Stimulated activated naive CD8-positive, alpha-beta T cell treated with anti-CD3 and anti-CD28 coated beads, Interleukin-15, Interleukin-2, amounts not matched to agents 100 ng/mL and 50 ng/mL, for 24 hours (primary cell): ENCODE measurements around the gene CCDC124.
A peak's percentile ranks its signal among the peaks of the same experiment; 100 is the strongest.

Experiments used
- H3K27ac Mint-ChIP-seq: one replicate; pipeline ENCODE4 v1.8.0; 2021; ENCODE audit warnings: mild to moderate bottlenecking, mixed read lengths
- H3K27me3 Mint-ChIP-seq: one replicate; pipeline ENCODE4 v1.8.0; 2021; ENCODE audit warnings: mixed read lengths
- H3K36me3 Mint-ChIP-seq: one replicate; pipeline ENCODE4 v1.8.0; 2021; ENCODE audit warnings: low read depth, mixed read lengths
- H3K4me1 Mint-ChIP-seq: one replicate; pipeline ENCODE4 v1.8.0; 2021; ENCODE audit warnings: low read depth, mixed read lengths
- H3K4me3 Mint-ChIP-seq: one replicate; pipeline ENCODE4 v1.8.0; 2021; ENCODE audit warnings: mild to moderate bottlenecking, mixed read lengths
- H3K9me3 Mint-ChIP-seq: one replicate; pipeline ENCODE4 v1.8.0; 2021; ENCODE audit warnings: mixed read lengths

CCDC124 gene

DNA sequence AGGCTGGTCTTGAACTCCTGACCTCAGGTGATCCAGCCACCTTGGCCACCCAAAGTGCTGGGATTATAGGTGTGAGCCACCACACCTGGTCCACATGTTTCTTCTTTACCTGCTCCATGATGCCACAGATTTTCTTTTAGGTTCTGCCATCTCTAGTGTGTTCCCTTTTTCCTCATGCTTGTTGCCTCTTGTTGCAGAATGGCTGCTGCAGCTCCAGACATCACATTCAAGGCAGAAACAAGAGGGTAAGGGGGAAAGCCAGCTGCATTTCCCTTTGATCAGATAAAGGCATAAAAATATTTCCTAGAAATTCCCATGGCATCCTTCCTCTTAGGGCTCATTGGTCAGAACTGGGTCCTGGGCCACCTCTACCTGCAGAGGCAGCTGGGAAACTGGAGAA is 12.3 kb upstream of the CCDC124 start:
- no peaks in the 10 kb centered on the region for H3K9me3 Mint-ChIP-seq
- no peaks in the 10 kb centered on the region for H3K4me1 Mint-ChIP-seq
- no peak overlapping the region for H3K4me3 Mint-ChIP-seq
- H3K36me3 Mint-ChIP-seq = no peaks in the 10 kb centered on the region
- H3K27me3 Mint-ChIP-seq = peaks cover 11% of the 10 kb centered on the region
- no peak overlapping the region for H3K27ac Mint-ChIP-seq

- no peaks in the 10 kb centered on the region for H3K4me1 Mint-ChIP-seq
- no peak overlapping the region for H3K4me3 Mint-ChIP-seq
- peaks cover 9% of the 10 kb centered on the region for H3K27me3 Mint-ChIP-seq
- H3K36me3 Mint-ChIP-seq = no peaks in the 10 kb centered on the region
- no peaks in the 10 kb centered on the region for H3K9me3 Mint-ChIP-seq
- H3K27ac Mint-ChIP-seq = no peak overlapping the region
Measured at GRCh38 chr19:17922138-17922537, 10.7 kb upstream of the CCDC124 start.

- Mint-ChIP-seq H3K9me3 (no peaks in the 10 kb centered on the region), H3K4me3 (no peak overlapping the region), H3K4me1 (no peaks in the 10 kb centered on the region), H3K27ac (no peak overlapping the region), H3K36me3 (no peaks in the 10 kb centered on the region), H3K27me3 (peaks cover 3% of the 10 kb centered on the region)
Measured at GRCh38 chr19:17926044-17926443, 6.8 kb upstream of the CCDC124 start.

DNA sequence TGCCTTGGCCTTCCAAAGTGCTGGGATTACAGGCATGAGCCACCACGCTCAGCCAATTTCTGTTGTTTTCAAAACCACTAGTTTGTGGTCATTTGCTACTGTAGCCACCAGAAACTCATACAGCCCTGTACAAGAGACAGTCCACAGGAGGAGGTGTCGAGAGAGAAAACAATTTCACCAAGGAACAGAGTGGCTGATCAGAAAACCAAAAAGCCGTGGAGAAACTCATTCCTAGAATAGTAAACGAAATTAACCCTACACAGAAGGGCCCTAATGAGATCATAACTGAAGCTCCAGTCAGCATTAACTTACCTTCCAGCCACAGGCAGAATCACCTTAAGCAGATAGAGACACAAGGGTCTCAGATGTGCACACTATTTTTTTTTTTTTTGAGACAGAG is 3.8 kb upstream of the CCDC124 start:
- no peaks in the 10 kb centered on the region for H3K36me3 Mint-ChIP-seq
- H3K9me3 Mint-ChIP-seq = no peaks in the 10 kb centered on the region
- peaks cover 3% of the 10 kb centered on the region for H3K27me3 Mint-ChIP-seq
- no peak overlapping the region for H3K27ac Mint-ChIP-seq
- peaks cover 19% of the 10 kb centered on the region for H3K4me1 Mint-ChIP-seq
- no peak overlapping the region for H3K4me3 Mint-ChIP-seq

DNA sequence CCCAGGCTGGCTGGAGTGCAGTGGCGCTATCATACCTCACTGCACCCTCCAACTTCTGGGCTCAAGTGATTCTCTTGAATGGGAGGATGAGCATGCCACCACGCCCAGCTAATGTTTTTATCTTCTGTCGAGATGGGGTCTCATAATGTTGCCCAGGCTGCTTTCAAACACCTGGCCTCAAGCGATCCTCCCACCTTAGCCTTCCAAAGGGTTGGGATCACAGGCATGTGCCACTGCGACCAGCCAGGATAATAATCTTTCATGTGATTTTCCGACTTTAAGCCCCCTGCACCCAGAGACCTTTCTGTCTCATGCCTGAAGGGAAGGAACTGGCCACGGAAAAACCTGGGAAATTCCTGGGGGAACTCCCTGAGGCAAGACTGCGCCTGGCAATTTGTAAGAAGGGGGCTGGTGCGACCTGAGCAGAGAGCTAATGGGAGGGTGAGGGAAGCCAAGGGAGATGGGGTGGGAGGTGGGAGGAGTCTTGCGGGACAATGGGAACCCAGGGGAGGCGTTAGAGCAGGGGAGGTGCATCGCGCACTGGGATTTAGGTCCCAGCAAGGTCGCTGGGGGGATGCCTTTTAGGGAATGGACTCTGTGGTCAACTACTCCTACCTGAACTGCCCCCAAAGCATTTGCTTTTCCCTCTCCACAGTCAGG is 1.2 kb upstream of the CCDC124 start:
- H3K27ac Mint-ChIP-seq = peak overlapping the region; percentile 70

GRCh38 chr19:17933414-17934129 is 757 bp downstream of the CCDC124 start:
- H3K36me3 Mint-ChIP-seq = peaks cover 9% of the 10 kb centered on the region
- H3K4me3 Mint-ChIP-seq = peak overlapping the region; percentile 98
- peak overlapping the region; percentile 98 for H3K27ac Mint-ChIP-seq
- no peaks in the 10 kb centered on the region for H3K9me3 Mint-ChIP-seq
- H3K27me3 Mint-ChIP-seq = no peaks in the 10 kb centered on the region
- peaks cover 27% of the 10 kb centered on the region for H3K4me1 Mint-ChIP-seq

More for the DNA sequence above, 1.2 kb upstream of the CCDC124 start:
- Mint-ChIP-seq H3K27me3 (no peaks in the 10 kb centered on the region), H3K4me1 (peaks cover 21% of the 10 kb centered on the region), H3K9me3 (no peaks in the 10 kb centered on the region), H3K36me3 (peaks cover 5% of the 10 kb centered on the region), H3K4me3 (peak overlapping the region; percentile 98)

- Mint-ChIP-seq H3K27me3 (no peaks in the 10 kb centered on the region), H3K9me3 (no peaks in the 10 kb centered on the region), H3K27ac (no peak overlapping the region), H3K4me3 (no peak overlapping the region), H3K4me1 (peaks cover 26% of the 10 kb centered on the region), H3K36me3 (peaks cover 20% of the 10 kb centered on the region)
Measured at GRCh38 chr19:17936379-17936778, 3.6 kb downstream of the CCDC124 start.

GRCh38 chr19:17937371-17937900 is 4.6 kb downstream of the CCDC124 start:
- no peaks in the 10 kb centered on the region for H3K9me3 Mint-ChIP-seq
- H3K27me3 Mint-ChIP-seq = no peaks in the 10 kb centered on the region
- peaks cover 17% of the 10 kb centered on the region for H3K4me1 Mint-ChIP-seq
- H3K4me3 Mint-ChIP-seq = no peak overlapping the region
- H3K27ac Mint-ChIP-seq = no peak overlapping the region
- H3K36me3 Mint-ChIP-seq = peaks cover 20% of the 10 kb centered on the region

DNA sequence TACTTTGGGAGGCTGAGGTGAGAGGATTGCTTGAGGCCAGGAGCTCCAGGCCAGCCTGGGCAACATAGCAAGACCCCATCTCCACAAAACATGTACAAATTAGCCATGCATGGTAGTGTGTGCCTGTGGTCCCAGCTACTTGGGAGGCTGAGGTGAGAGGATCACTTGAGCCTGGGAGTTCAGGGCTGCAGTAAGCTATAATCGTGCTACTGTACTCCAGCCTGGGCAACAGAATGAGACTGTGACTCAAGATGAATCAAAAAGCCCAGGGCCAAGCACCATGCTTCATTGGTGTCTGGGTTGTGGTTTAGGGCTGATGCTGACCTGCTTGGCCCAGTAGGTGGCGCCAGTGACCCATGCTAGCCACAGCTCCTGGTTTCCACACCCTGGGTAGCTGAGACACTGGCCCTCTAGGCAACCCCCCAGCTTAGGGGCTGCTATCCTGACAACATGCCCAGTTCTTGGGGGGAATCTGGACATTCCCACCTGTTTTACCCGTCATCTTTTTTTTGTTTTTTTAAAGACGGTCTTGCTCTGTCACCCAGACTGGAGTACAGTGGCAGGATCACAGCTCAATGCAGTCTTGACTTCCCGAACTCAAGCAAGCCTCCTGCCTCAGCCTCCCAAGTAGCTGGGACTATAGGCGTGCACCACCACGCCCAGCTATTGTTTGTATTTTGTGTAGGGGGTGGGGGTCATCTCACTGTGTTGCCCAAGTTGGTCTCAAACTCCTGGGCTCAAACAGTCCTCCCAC is 5.5 kb downstream of the CCDC124 start:
- no peak overlapping the region for H3K27ac Mint-ChIP-seq
- no peaks in the 10 kb centered on the region for H3K27me3 Mint-ChIP-seq
- peaks cover 20% of the 10 kb centered on the region for H3K36me3 Mint-ChIP-seq
- H3K4me3 Mint-ChIP-seq = no peak overlapping the region
- no peaks in the 10 kb centered on the region for H3K9me3 Mint-ChIP-seq
- peaks cover 15% of the 10 kb centered on the region for H3K4me1 Mint-ChIP-seq

GRCh38 chr19:17942181-17942580 is 9.4 kb downstream of the CCDC124 start:
- Mint-ChIP-seq H3K27ac (no peak overlapping the region), H3K9me3 (no peaks in the 10 kb centered on the region), H3K36me3 (peaks cover 15% of the 10 kb centered on the region), H3K4me1 (peaks cover 18% of the 10 kb centered on the region), H3K4me3 (no peak overlapping the region), H3K27me3 (no peaks in the 10 kb centered on the region)

GRCh38 chr19:17942582-17943273 is 9.9 kb downstream of the CCDC124 start:
- H3K27ac Mint-ChIP-seq = no peak overlapping the region
- H3K4me3 Mint-ChIP-seq = no peak overlapping the region
- no peaks in the 10 kb centered on the region for H3K27me3 Mint-ChIP-seq
- peaks cover 19% of the 10 kb centered on the region for H3K4me1 Mint-ChIP-seq
- H3K9me3 Mint-ChIP-seq = no peaks in the 10 kb centered on the region
- peaks cover 15% of the 10 kb centered on the region for H3K36me3 Mint-ChIP-seq

DNA sequence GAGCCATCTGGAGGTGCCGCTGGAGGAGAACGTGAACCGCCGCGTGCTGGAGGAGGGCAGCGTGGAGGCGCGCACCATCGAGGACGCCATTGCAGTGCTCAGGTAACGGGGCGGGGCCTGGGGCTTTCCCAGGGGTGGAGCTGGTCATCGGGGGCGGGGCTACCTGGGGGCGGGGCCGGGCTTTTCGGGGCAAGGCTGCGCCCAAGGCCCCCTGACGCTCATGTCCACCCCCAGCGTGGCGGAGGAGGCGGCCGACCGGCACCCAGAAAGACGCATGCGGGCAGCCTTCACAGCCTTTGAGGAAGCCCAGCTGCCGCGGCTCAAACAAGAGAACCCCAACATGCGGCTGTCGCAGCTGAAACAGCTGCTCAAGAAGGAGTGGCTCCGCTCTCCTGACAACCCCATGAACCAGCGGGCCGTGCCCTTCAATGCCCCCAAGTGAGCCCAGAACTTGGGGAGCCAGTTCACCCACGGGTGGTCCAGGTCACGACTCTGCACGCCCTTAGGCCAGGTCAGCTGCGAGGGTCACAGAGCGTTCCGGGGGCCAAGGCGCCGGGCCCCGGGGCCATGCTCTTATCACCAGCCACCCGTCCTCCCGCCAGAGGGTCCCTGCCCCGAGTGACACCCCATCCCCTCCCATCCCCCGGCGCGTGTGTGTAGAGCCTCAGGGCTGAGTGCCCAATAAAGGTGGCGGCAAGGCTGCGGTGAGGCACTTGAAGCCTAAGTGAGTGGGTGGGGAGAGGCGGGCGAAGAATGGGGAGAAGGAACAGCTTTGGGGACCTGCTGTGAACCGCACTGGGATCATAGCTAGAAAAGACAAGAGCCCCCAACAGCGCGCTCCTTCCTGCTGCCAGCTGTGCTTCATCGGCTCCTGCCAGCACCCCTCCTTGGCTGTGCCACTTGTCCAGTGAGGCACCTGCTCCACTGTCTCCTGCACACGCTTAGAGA is 10.7 kb downstream of the CCDC124 start:
- Mint-ChIP-seq H3K36me3 (peaks cover 11% of the 10 kb centered on the region), H3K27ac (no peak overlapping the region), H3K4me1 (peaks cover 20% of the 10 kb centered on the region), H3K27me3 (no peaks in the 10 kb centered on the region), H3K4me3 (no peak overlapping the region), H3K9me3 (no peaks in the 10 kb centered on the region)

- no peaks in the 10 kb centered on the region for H3K9me3 Mint-ChIP-seq
Measured at GRCh38 chr19:17944301-17944700, 11.5 kb downstream of the CCDC124 start.

More at GRCh38 chr19:17944301-17944700, 11.5 kb downstream of the CCDC124 start:
- H3K27ac Mint-ChIP-seq = no peak overlapping the region
- H3K4me3 Mint-ChIP-seq = no peak overlapping the region
- peaks cover 27% of the 10 kb centered on the region for H3K4me1 Mint-ChIP-seq
- peaks cover 6% of the 10 kb centered on the region for H3K36me3 Mint-ChIP-seq
- peaks cover 3% of the 10 kb centered on the region for H3K27me3 Mint-ChIP-seq
